Activated CD4-positive, CD25-positive, alpha-beta regulatory T cell treated with anti-CD3 and anti-CD28 coated beads, Interleukin-2, amount 50 U/mL, for 24 hours (primary cell): ENCODE measurements around the gene LTBP2.
A peak's percentile ranks its signal among the peaks of the same experiment; 100 is the strongest.
"Not testable (repeated sequence)": the region's sequence is repeated elsewhere in the genome, so short reads cannot be mapped to it uniquely, and the experiment has no call there.

Source experiments
- ATAC-seq, 2 donors: fragments of 150-1000 bp; cut with Tn5 transposase; one replicate each; pipeline ENCODE4 v1.10.0; 2021; ENCODE audit warnings: mild to moderate bottlenecking in 1 of 2, moderate library complexity in 1 of 2

LTBP2 gene

GRCh38 chr14:74474376-74474775 is 137.7 kb downstream of the LTBP2 start:
- ATAC-seq = no peak

- ATAC-seq = no peak
These were observed 139.4 kb downstream of the LTBP2 start for GRCh38 chr14:74472601-74473000.

GRCh38 chr14:74469548-74470518 is 142.2 kb downstream of the LTBP2 start:
- ATAC-seq = no peak

GRCh38 chr14:74468513-74468912 is 143.5 kb downstream of the LTBP2 start:
- no peak for ATAC-seq

GRCh38 chr14:74465335-74465734 is 146.7 kb downstream of the LTBP2 start:
- ATAC-seq = no peak

GRCh38 chr14:74464785-74465184 is 147.3 kb downstream of the LTBP2 start:
- no peak for ATAC-seq

GRCh38 chr14:74463697-74464096 is 148.3 kb downstream of the LTBP2 start:
- ATAC-seq = no peak

- no peak for ATAC-seq
These were observed 149.0 kb downstream of the LTBP2 start for GRCh38 chr14:74462993-74463392.

- ATAC-seq = no peak
These were observed 152.1 kb downstream of the LTBP2 start for GRCh38 chr14:74459976-74460375.

- ATAC-seq = peak; percentile 59 to 61
These were observed 152.6 kb downstream of the LTBP2 start for GRCh38 chr14:74459289-74459946.

- no peak for ATAC-seq
These were observed 154.5 kb downstream of the LTBP2 start for GRCh38 chr14:74457565-74457895.

GRCh38 chr14:74456684-74457564 is 155.1 kb downstream of the LTBP2 start:
- ATAC-seq = no peak

- not testable (repeated sequence) for ATAC-seq
These were observed 157.6 kb downstream of the LTBP2 start for GRCh38 chr14:74454397-74454796.
